PC-3 (cell line): ENCODE measurements around the gene TRIM56. TPM values are rescaled to one million over a fixed set of nuclear protein-coding genes. Genes with fewer than 3 reads are reported as not detected.

ENCODE experiments used
- ATAC-seq: fragments of 200-7000 bp; cut with Tn5 transposase; 2 replicates; pipeline ENCODE4 v1.9.1; 2020; ENCODE audit warnings: mild to moderate bottlenecking, moderate library complexity
- BruUV-seq: library from RNA; stranded (reverse); fragments of 400-500 nt; replicated peaks from 2 replicates; lab custom pipeline; 2021; lab: Mats Ljungman, UMichigan
- CTCF ChIA-PET: fragments of 300-600 bp; sonication (Branson Sonifier 250); formaldehyde crosslinking; loops from one replicate; lab custom pipeline; 2022; ENCODE audit warnings: antibody characterized with exemption; lab: Charles Lee
- POLR2A ChIA-PET: fragments of 300-600 bp; sonication (Branson Sonifier 250); formaldehyde crosslinking; loops from one replicate; lab custom pipeline; 2022; ENCODE audit warnings: antibody characterized with exemption; ENCODE audit not compliant: unreplicated experiment; lab: Charles Lee
- DNase-seq: peaks from one replicate; pipeline ENCODE4 v3.0.0-alpha.2; 2015
- H2AFZ ChIP-seq: fragments of 300-600 bp; sonication (generic); 2 replicates; pipeline ENCODE4 v1.6.0; 2016; ENCODE audit warnings: antibody characterized with exemption, low read length
- H3F3A ChIP-seq: fragments of 300-600 bp; sonication (generic); one replicate; pipeline ENCODE4 v1.6.0; 2017; ENCODE audit warnings: antibody characterized with exemption, low read length, control low read depth, mild to moderate bottlenecking; ENCODE audit not compliant: unreplicated experiment
- H3K27ac ChIP-seq: fragments of 300-600 bp; sonication (generic); 2 replicates; pipeline ENCODE4 v1.5.1; 2016; ENCODE audit warnings: mild to moderate bottlenecking, low read length
- H3K27me3 ChIP-seq: fragments of 300-600 bp; sonication (generic); 2 replicates; pipeline ENCODE4 v1.6.1; 2016; ENCODE audit warnings: low read length, mixed read lengths
- H3K36me3 ChIP-seq: fragments of 300-600 bp; sonication (generic); 2 replicates; pipeline ENCODE4 v1.6.1; 2016; ENCODE audit warnings: low read depth, mixed run types, low read length, mixed read lengths
- H3K4me1 ChIP-seq: fragments of 300-600 bp; sonication (generic); 2 replicates; pipeline ENCODE4 v1.5.1; 2016; ENCODE audit warnings: low read length; ENCODE audit not compliant: insufficient read depth
- H3K4me2 ChIP-seq: fragments of 300-600 bp; sonication (generic); 2 replicates; pipeline ENCODE4 v1.6.0; 2016; ENCODE audit warnings: low read length
- H3K4me3 ChIP-seq: fragments of 300-600 bp; sonication (generic); 2 replicates; pipeline ENCODE4 v1.5.1; 2016; ENCODE audit warnings: mild to moderate bottlenecking, low read length, mixed read lengths
- H3K79me2 ChIP-seq: fragments of 300-600 bp; sonication (generic); 2 replicates; pipeline ENCODE4 v1.6.1; 2017; ENCODE audit warnings: low read length, mixed read lengths
- H3K9ac ChIP-seq: fragments of 300-600 bp; sonication (generic); 2 replicates; pipeline ENCODE4 v1.6.0; 2016; ENCODE audit warnings: mild to moderate bottlenecking, low read length
- H3K9me2 ChIP-seq: fragments of 300-600 bp; sonication (generic); replicated peaks from 2 replicates; pipeline ENCODE4 v1.6.1; 2016; ENCODE audit warnings: mixed run types, low read length, mixed read lengths
- H3K9me3 ChIP-seq: fragments of 300-600 bp; sonication (generic); 2 replicates; pipeline ENCODE4 v1.6.1; 2016; ENCODE audit warnings: low read length, mixed read lengths
- H4K20me1 ChIP-seq: fragments of 300-600 bp; sonication (generic); 2 replicates; pipeline ENCODE4 v1.6.1; 2016; ENCODE audit warnings: low read length, mixed read lengths
- EZH2 ChIP-seq: fragments of 300-600 bp; sonication (generic); IDR thresholded peaks from one replicate; pipeline ENCODE4 v1.6.1; 2017; ENCODE audit warnings: antibody characterized with exemption, mild to moderate bottlenecking, low read length; ENCODE audit not compliant: unreplicated experiment
- EZH2phosphoT487 ChIP-seq: fragments of 300-600 bp; sonication (generic); IDR thresholded peaks from 2 replicates; pipeline ENCODE4 v1.6.1; 2018; ENCODE audit warnings: mild to moderate bottlenecking, antibody characterized with exemption, low read length, borderline replicate concordance
- intact Hi-C: fragments of 100-400 bp; cut with micrococcal nuclease; formaldehyde crosslinking; loops from 2 replicates; pipeline ENCODE4 v1.9.0; 2023
- total RNA-seq: library from RNA; depleted of rRNA; stranded (reverse); fragments of >200 nt; gene quantifications from 2 replicates; pipeline ENCODE4 v1.2.3, GENCODE V29; 2014
- TF ChIP-seq, protein P1 (sequence below): fragments of 300-600 bp; sonication (generic); conservative IDR thresholded peaks from 2 replicates; pipeline ENCODE4 v1.5.1; 2017; ENCODE audit warnings: antibody characterized with exemption, low read depth, mild to moderate bottlenecking, low read length

TRIM56 gene
- total RNA-seq, 1 experiment from 2014 or later: 10.6 TPM

DNA sequence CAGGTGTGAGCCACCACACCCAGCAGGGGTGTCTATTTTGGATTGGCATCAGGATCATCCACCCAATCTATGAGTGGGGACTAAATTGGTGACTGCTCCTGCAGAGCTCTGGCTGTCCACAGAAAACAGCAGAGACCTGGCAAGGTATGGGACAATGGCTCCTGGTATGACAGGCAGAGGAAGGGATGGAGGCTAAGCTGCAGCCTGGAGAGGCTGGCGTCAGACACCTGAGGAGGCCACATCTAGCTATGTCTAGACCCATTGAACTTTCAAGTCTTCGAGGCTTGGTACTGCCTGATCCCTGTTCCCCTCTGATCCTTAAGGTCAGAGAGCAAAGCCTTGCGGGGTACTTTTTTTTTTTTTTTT, 38.4 kb downstream of the TRIM56 start:
- Histone ChIP-seq H3K9me3 (no peaks in the 10 kb centered on the region), H3K4me1 (peaks cover 42% of the 10 kb centered on the region), H3K4me3 (no peak overlapping the region), H3K4me2 (no peak overlapping the region), H3F3A (no peaks in the 10 kb centered on the region), H3K27ac (no peak overlapping the region), H2AFZ (no peak overlapping the region), H3K79me2 (no peaks in the 10 kb centered on the region), H3K27me3 (no peaks in the 10 kb centered on the region), H4K20me1 (no peaks in the 10 kb centered on the region), H3K36me3 (no peaks in the 10 kb centered on the region), H3K9me2 (no peaks in the 10 kb centered on the region), H3K9ac (no peak overlapping the region)
- no peak for TF ChIP-seq EZH2
- TF ChIP-seq, protein P1, sequence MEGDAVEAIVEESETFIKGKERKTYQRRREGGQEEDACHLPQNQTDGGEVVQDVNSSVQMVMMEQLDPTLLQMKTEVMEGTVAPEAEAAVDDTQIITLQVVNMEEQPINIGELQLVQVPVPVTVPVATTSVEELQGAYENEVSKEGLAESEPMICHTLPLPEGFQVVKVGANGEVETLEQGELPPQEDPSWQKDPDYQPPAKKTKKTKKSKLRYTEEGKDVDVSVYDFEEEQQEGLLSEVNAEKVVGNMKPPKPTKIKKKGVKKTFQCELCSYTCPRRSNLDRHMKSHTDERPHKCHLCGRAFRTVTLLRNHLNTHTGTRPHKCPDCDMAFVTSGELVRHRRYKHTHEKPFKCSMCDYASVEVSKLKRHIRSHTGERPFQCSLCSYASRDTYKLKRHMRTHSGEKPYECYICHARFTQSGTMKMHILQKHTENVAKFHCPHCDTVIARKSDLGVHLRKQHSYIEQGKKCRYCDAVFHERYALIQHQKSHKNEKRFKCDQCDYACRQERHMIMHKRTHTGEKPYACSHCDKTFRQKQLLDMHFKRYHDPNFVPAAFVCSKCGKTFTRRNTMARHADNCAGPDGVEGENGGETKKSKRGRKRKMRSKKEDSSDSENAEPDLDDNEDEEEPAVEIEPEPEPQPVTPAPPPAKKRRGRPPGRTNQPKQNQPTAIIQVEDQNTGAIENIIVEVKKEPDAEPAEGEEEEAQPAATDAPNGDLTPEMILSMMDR: no peak
- no peak for TF ChIP-seq EZH2phosphoT487
- DNase-seq (no peak), ATAC-seq (no peak)
- CTCF ChIA-PET: no interaction called here
- POLR2A ChIA-PET: no interaction called here
- BruUV-seq: no TSS peak
- intact Hi-C loops: loop anchor here (1.0 to 2.0 kb wide), 2 partner anchors 15 to 23 kb away; no protein-coding TSS in a partner anchor

DNA sequence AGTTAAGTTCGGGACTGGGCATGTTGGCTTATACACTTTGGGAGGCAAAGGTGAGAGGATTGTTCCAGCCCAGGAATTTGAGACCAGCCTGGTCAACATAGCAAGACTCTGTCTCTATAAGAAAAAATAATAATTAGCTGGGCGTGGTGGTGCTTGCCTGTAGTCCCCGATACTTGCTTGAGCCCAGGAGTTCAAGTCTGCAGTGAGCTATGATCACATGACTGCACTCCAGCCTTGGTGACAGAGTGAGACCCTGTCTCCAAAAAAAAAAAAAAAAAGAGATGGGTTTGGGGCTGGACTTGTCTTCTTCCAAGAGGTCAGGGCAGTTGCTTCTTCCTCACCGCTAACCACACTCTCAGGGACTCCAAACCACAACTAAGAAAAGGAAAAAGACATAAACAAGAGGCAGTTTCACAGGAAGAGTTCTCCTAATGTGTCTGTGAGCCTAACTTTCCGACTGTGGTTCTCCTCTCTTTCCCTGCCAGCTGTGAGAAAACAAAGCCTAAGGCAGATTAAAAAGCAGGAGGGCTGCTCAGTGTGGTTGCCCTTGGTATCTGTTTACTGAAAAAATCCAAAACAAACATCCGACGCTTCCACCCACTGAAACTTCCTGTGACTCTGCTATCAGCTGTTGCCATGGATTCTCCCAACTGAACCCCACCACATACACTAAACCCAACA, 39.2 kb downstream of the TRIM56 start:
- BruUV-seq: TSS peak; percentile 95
- Histone ChIP-seq H3K79me2 (no peaks in the 10 kb centered on the region), H3K9me3 (no peaks in the 10 kb centered on the region), H3F3A (no peaks in the 10 kb centered on the region), H3K4me1 (peaks cover 42% of the 10 kb centered on the region), H3K9ac (peak overlapping the region; percentile 51), H3K27ac (peak overlapping the region; percentile 78), H3K9me2 (no peaks in the 10 kb centered on the region), H3K36me3 (no peaks in the 10 kb centered on the region), H2AFZ (0 out of 2 replicates have a peak overlapping the region, but pooled peaks have one; percentile 40), H3K27me3 (no peaks in the 10 kb centered on the region), H3K4me3 (no peak overlapping the region), H4K20me1 (no peaks in the 10 kb centered on the region), H3K4me2 (peak overlapping the region; percentile 43; the same call in 1 of the 2 replicates)
- DNase-seq (peak; percentile 64), ATAC-seq (peak; percentile 48)
- TF ChIP-seq EZH2 (no peak), EZH2phosphoT487 (no peak)
- TF ChIP-seq, protein P1: no peak
- POLR2A ChIA-PET: interaction anchor here (0.6 to 0.7 kb wide), 3 partner anchors 38 to 79 kb away, joined by 3 to 19 read pairs (median 6); partner anchors contain the start of gene TRIM56
- CTCF ChIA-PET: no interaction called here
- intact Hi-C loops: loop anchor here (1.0 to 2.0 kb wide), 2 partner anchors 14 to 24 kb away; no protein-coding TSS in a partner anchor
